Astrocyte of the cerebellum (primary cell): Measurements from ENCODE around the gene DNAJC11.

Experiments
- DNase-seq: peaks from one replicate; pipeline ENCODE4 v3.0.0-alpha.2; 2011; ENCODE audit warnings: low read depth
- H3K4me3 ChIP-seq: 2 replicates; pipeline ENCODE4 v1.5.1; 2011; ENCODE audit warnings: mild to moderate bottlenecking, low read depth, low read length, moderate library complexity
- CTCF ChIP-seq: IDR thresholded peaks from 2 replicates; pipeline ENCODE4 v1.5.1; 2012; ENCODE audit warnings: low read length, low read depth, moderate library complexity, mild to moderate bottlenecking; ENCODE audit errors: missing control alignments
- in situ Hi-C: cut with HindIII; loops from 2 replicates; pipeline ENCODE4 v1.10.0; 2017; ENCODE audit warnings: low sequenced_read_pairs

Gene DNAJC11

GRCh38 chr1:6591222-6591621, 110.4 kb downstream of the DNAJC11 start:
- H3K4me3 ChIP-seq, result no peak overlapping the region
- in situ Hi-C loops, result no loop called here
- no peak for DNase-seq
- no peak for TF ChIP-seq CTCF

GRCh38 chr1:6590046-6590445, 111.6 kb downstream of the DNAJC11 start:
- in situ Hi-C loops, result no loop called here
- TF ChIP-seq CTCF, result no peak
- no peak for DNase-seq
- no peak overlapping the region for H3K4me3 ChIP-seq

GRCh38 chr1:6588893-6589520, 112.6 kb downstream of the DNAJC11 start:
- no peak for DNase-seq
- no peak overlapping the region for H3K4me3 ChIP-seq
- in situ Hi-C loops, result no loop called here
- TF ChIP-seq CTCF, result no peak

GRCh38 chr1:6588128-6588892, 113.3 kb downstream of the DNAJC11 start:
- DNase-seq, result no peak
- no peak overlapping the region for H3K4me3 ChIP-seq
- in situ Hi-C loops, result no loop called here
- TF ChIP-seq CTCF, result no peak

- in situ Hi-C loops, result no loop called here
- H3K4me3 ChIP-seq, result no peak overlapping the region
- TF ChIP-seq CTCF, result no peak
- DNase-seq, result no peak
Observed at GRCh38 chr1:6587261-6588005, 114.2 kb downstream of the DNAJC11 start.

GRCh38 chr1:6586404-6586816, 115.2 kb downstream of the DNAJC11 start:
- no peak for DNase-seq
- in situ Hi-C loops, result no loop called here
- no peak overlapping the region for H3K4me3 ChIP-seq
- TF ChIP-seq CTCF, result no peak
